PFSK-1 (cell line): ENCODE results near the gene SIRT3.

Source experiments
- FOXP2 ChIP-seq: optimal IDR thresholded peaks from 2 replicates; pipeline ENCODE3; 2011; ENCODE audit warnings: borderline replicate concordance, control low read depth, inconsistent platforms; ENCODE audit not compliant: insufficient read depth; ENCODE audit errors: extremely low read length, extremely low read depth
- POLR2AphosphoS5 ChIP-seq: IDR thresholded peaks from 2 replicates; pipeline ENCODE4 v1.6.1; 2012; ENCODE audit warnings: low read depth, mild to moderate bottlenecking, control low read depth, low read length, moderate library complexity
- SIN3A ChIP-seq: IDR thresholded peaks from 2 replicates; pipeline ENCODE4 v1.6.1; 2012; ENCODE audit warnings: mild to moderate bottlenecking, low read length, moderate library complexity, borderline replicate concordance; ENCODE audit not compliant: insufficient read depth
- TAF1 ChIP-seq: IDR thresholded peaks from 2 replicates; pipeline ENCODE4 v1.6.1; 2012; ENCODE audit warnings: low read length, control low read depth, borderline replicate concordance; ENCODE audit not compliant: insufficient read depth
- TF ChIP-seq, protein P1 (sequence below), 2 experiments: IDR thresholded peaks; 2 replicates each; pipeline versions ENCODE4 v1.6.1 to v1.8.0; 2011 to 2012; ENCODE audit warnings: low read depth in 2 of 2, low read length in 2 of 2, control low read depth in 1 of 2, inconsistent platforms in 1 of 2, mild to moderate bottlenecking in 1 of 2, moderate library complexity in 1 of 2; ENCODE audit not compliant: insufficient read depth in 1 of 2

SIRT3 gene

DNA sequence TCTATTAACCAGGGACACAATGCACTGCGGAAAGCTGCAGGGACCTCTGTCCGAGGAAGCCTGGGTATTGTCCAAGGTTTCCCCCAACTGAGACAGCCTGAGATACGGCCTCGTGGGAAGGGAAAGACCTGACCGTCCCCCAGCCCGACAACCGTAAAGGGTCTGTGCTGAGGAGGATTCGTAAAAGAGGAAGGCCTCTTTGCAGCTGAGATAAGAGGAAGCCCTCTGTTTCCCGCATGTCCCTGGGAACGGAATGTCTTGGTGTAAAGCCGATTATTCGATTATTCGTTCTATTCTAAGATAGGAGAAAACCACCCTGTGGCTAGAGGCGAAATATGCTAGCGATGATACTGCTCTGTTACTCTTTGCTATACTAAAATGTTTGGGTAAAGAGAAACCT is 34.2 kb downstream of the SIRT3 start:
- TF ChIP-seq TAF1: no peak

DNA sequence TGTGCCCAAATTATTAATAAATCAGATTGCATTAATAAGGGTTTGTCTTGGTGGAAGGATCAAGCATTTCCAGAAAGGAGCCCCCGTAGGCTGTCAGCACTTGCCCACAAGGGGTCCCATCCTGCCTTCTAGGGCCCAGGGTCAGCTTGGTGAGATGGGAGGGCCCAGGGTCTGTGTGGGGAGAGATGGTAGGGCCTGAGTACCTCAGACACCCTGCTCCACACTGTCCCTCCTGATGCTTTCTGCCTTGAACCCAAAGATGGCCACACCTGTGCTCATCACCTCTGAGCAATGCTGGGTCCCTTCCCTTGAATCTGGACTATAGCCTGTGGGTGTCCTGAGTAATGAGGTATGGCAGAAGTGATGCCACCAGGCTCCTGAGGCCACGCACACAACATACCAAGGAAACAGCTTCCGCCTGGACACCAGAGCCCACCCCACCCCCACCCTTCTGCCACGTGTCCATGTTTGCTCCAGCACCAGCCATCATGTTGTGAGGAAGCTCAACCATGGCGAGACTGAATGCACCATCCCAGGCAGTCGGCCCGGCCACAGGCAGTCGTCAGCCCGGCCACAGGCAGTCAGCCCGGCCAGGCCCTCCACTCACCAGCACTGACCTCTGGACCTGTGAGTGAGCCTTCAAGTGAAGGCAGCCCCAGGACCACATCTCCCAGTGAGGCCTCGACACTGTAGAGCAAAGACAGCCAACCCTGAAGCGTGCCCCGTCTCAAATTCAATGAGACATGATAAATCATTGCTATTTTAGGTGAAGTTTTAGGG is 35.7 kb downstream of the SIRT3 start:
- TF ChIP-seq TAF1 (no peak), SIN3A (no peak), POLR2AphosphoS5 (no peak), FOXP2 (no peak)
- TF ChIP-seq, protein P1, sequence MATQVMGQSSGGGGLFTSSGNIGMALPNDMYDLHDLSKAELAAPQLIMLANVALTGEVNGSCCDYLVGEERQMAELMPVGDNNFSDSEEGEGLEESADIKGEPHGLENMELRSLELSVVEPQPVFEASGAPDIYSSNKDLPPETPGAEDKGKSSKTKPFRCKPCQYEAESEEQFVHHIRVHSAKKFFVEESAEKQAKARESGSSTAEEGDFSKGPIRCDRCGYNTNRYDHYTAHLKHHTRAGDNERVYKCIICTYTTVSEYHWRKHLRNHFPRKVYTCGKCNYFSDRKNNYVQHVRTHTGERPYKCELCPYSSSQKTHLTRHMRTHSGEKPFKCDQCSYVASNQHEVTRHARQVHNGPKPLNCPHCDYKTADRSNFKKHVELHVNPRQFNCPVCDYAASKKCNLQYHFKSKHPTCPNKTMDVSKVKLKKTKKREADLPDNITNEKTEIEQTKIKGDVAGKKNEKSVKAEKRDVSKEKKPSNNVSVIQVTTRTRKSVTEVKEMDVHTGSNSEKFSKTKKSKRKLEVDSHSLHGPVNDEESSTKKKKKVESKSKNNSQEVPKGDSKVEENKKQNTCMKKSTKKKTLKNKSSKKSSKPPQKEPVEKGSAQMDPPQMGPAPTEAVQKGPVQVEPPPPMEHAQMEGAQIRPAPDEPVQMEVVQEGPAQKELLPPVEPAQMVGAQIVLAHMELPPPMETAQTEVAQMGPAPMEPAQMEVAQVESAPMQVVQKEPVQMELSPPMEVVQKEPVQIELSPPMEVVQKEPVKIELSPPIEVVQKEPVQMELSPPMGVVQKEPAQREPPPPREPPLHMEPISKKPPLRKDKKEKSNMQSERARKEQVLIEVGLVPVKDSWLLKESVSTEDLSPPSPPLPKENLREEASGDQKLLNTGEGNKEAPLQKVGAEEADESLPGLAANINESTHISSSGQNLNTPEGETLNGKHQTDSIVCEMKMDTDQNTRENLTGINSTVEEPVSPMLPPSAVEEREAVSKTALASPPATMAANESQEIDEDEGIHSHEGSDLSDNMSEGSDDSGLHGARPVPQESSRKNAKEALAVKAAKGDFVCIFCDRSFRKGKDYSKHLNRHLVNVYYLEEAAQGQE (IDR thresholded peaks at IDR 0.05; ENCODE audit: insufficient read depth in 1 of 2, low read depth in 2 of 2, low read length in 2 of 2): no peak

DNA sequence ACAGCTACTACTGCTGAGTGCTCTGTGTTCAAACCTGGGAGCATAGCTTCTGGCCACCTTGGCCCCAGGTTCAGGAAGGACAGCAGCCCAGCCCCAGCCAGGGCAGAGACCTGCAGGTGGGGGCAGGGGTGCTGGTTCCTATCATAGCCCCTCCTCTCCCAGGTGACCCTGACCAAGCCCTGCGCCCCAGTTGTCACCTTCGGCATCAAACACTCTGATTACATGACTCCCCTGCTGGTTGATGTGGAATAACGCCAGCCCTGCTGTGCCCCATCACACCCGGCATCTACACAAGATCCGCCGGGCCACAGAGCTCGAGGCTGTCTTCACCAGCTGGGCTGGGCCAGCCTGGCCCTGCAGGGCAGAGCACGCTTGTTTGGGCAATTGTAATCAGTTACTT is 36.4 kb downstream of the SIRT3 start:
- TF ChIP-seq POLR2AphosphoS5 (no peak), TAF1 (no peak), SIN3A (no peak), FOXP2 (no peak)
- TF ChIP-seq, protein P1 (IDR thresholded peaks at IDR 0.05; ENCODE audit: insufficient read depth in 1 of 2, low read depth in 2 of 2, low read length in 2 of 2): no peak; a peak in 1 of 4 replicates

DNA sequence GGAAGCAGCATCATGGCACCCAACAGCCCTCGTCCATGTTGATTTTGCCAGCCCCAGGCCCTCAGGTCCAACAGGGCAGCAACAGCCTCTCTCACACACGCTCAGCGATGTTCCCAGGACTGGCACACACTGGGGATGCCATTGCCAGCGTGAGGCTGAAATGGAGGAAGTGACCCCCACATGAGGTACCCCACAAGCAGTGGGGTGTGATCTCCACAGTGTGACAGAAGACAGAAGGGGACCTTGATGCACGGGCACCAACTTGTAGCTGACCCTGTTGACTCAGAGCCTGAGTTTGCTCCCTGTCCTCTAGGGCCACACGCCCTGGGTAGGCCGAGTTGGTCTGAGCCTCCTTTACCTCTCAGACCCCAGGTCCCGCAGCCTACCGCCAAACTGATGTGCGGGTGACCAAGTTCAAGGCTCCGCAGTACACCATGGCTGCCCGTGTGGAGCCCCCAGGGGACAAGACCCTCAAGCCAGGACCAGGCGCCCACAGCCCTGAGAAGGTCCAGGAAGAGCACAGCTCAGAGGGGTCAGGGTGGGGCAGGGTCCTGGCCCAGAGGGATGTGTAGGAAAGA is 37.0 kb downstream of the SIRT3 start:
- TF ChIP-seq TAF1 (no peak), SIN3A (no peak), POLR2AphosphoS5 (no peak), FOXP2 (no peak)
- TF ChIP-seq, protein P1 (IDR thresholded peaks at IDR 0.05; ENCODE audit: insufficient read depth in 1 of 2, low read depth in 2 of 2, low read length in 2 of 2): no peak

DNA sequence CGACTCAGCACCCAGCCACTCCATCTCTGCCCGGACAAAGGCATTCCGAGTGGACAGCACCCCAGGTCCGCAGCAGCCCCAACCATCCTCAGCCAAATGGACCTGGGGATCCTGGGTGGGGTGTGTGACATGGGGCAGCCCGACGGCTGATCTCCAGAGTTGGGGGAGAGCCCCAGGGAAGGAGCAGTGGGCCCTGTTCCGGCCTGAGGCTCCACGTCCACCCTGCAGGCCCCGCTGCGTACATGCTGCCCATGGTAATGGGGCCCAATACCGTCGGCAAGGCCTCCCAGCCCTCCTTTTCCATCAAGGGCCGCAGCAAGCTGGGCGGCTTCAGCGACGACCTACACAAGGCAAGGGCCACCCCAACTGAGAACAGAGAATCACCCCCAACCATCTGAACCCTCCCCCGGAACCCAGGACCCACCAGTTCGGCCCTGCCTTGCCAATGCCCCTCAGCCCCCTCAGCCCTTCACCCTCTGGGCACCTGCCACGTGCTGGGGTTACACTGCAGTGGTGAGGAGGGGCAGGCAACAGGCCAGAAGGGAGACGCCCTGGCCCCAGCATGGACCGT is 37.8 kb downstream of the SIRT3 start:
- TF ChIP-seq, protein P1 (IDR thresholded peaks at IDR 0.05; ENCODE audit: insufficient read depth in 1 of 2, low read depth in 2 of 2, low read length in 2 of 2): no peak
- no peak for TF ChIP-seq SIN3A
- no peak for TF ChIP-seq POLR2AphosphoS5
- no peak for TF ChIP-seq FOXP2
- no peak for TF ChIP-seq TAF1
